Measurements from ENCODE around the gene COX15.

The COX15 gene

GRCh38 chr10:99760321-99760720 is 28.4 kb upstream of the COX15 start:
- H3K4me3 ChIP-seq (replicated peaks; ENCODE audit: low read depth, low read length) = no peak overlapping the region
- H3K36me3 ChIP-seq (ENCODE audit: control insufficient read depth, insufficient read depth, low read length) = peaks cover 6% of the 10 kb centered on the region
- H3K27me3 ChIP-seq (replicated peaks; ENCODE audit: control insufficient read depth, insufficient read depth, low read length) = no peaks in the 10 kb centered on the region
- no peak for TF ChIP-seq CTCF (IDR thresholded peaks at IDR 0.05; ENCODE audit: insufficient read depth, low read length, poor library complexity, severe bottlenecking)
- no peak for DNase-seq (ENCODE audit: extremely low read depth, insufficient read length)

GRCh38 chr10:99758211-99758891 is 26.4 kb upstream of the COX15 start:
- Histone ChIP-seq H3K36me3 (ENCODE audit: control insufficient read depth, insufficient read depth, low read length) (peaks cover 6% of the 10 kb centered on the region), H3K4me3 (replicated peaks; ENCODE audit: low read depth, low read length) (no peak overlapping the region), H3K27me3 (replicated peaks; ENCODE audit: control insufficient read depth, insufficient read depth, low read length) (no peaks in the 10 kb centered on the region)
- no peak for DNase-seq (ENCODE audit: extremely low read depth, insufficient read length)
- TF ChIP-seq CTCF (IDR thresholded peaks at IDR 0.05; ENCODE audit: insufficient read depth, low read length, poor library complexity, severe bottlenecking) = no peak

GRCh38 chr10:99756159-99756558 is 24.2 kb upstream of the COX15 start:
- Histone ChIP-seq H3K27me3 (replicated peaks; ENCODE audit: control insufficient read depth, insufficient read depth, low read length) (no peaks in the 10 kb centered on the region), H3K36me3 (ENCODE audit: control insufficient read depth, insufficient read depth, low read length) (peaks cover 6% of the 10 kb centered on the region), H3K4me3 (replicated peaks; ENCODE audit: low read depth, low read length) (no peak overlapping the region)
- no peak for TF ChIP-seq CTCF (IDR thresholded peaks at IDR 0.05; ENCODE audit: insufficient read depth, low read length, poor library complexity, severe bottlenecking)
- DNase-seq (ENCODE audit: extremely low read depth, insufficient read length) = no peak

- DNase-seq (ENCODE audit: extremely low read depth, insufficient read length) = no peak
- Histone ChIP-seq H3K27me3 (replicated peaks; ENCODE audit: control insufficient read depth, insufficient read depth, low read length) (no peaks in the 10 kb centered on the region), H3K4me3 (replicated peaks; ENCODE audit: low read depth, low read length) (no peak overlapping the region), H3K36me3 (ENCODE audit: control insufficient read depth, insufficient read depth, low read length) (peaks cover 1% of the 10 kb centered on the region; the same call in 1 of the 2 replicates)
- TF ChIP-seq CTCF (IDR thresholded peaks at IDR 0.05; ENCODE audit: insufficient read depth, low read length, poor library complexity, severe bottlenecking) = no peak
These were observed 22.7 kb upstream of the COX15 start for GRCh38 chr10:99754670-99755069.

- H3K4me3 ChIP-seq (replicated peaks; ENCODE audit: low read depth, low read length) = no peak overlapping the region
- peaks cover 6% of the 10 kb centered on the region for H3K36me3 ChIP-seq (ENCODE audit: control insufficient read depth, insufficient read depth, low read length)
- no peaks in the 10 kb centered on the region for H3K27me3 ChIP-seq (replicated peaks; ENCODE audit: control insufficient read depth, insufficient read depth, low read length)
- DNase-seq (ENCODE audit: extremely low read depth, insufficient read length) = no peak
- no peak for TF ChIP-seq CTCF (IDR thresholded peaks at IDR 0.05; ENCODE audit: insufficient read depth, low read length, poor library complexity, severe bottlenecking)
These were observed 18.7 kb upstream of the COX15 start for GRCh38 chr10:99750641-99751040.
